ENCODE results near the gene ADSL. TPM values are rescaled to one million over a fixed set of nuclear protein-coding genes. Genes with fewer than 3 reads are reported as not detected.
A peak's percentile ranks its signal among the peaks of the same experiment; 100 is the strongest.

The ADSL gene
- total and polyA plus RNA-seq, 8 donors = 40.4 to 110 (median 101) TPM

- intact Hi-C loops (cut with DNase I) = no loop called here
- H3K9me3 ChIP-seq = no peaks in the 10 kb centered on the region
- H3K4me1 ChIP-seq = peaks cover 0 to 42% of the 10 kb centered on the region in 2 donors
- no peak overlapping the region for H3K4me3 ChIP-seq
- DNase-seq (no peak), ATAC-seq (no peak)
- H3K27ac ChIP-seq = no peak overlapping the region
- H3K27me3 ChIP-seq = no peaks in the 10 kb centered on the region
- H3K36me3 ChIP-seq = no peaks in the 10 kb centered on the region
- TF ChIP-seq CTCF (IDR thresholded peaks at IDR 0.05) = no peak
Observed at GRCh38 chr22:40383905-40384304, 37.6 kb downstream of the ADSL start.

- Histone ChIP-seq H3K27ac (peak overlapping the region; percentile 3 to 65), H3K27me3 (no peaks in the 10 kb centered on the region), H3K9me3 (no peaks in the 10 kb centered on the region), H3K4me3 (no peak overlapping the region), H3K4me1 (peaks cover 0 to 43% of the 10 kb centered on the region in 2 donors), H3K36me3 (no peaks in the 10 kb centered on the region)
- ATAC-seq (peak; percentile 57), DNase-seq (no peak)
- intact Hi-C loops (cut with DNase I) = no loop called here
- TF ChIP-seq CTCF (IDR thresholded peaks at IDR 0.05) = no peak
Observed at GRCh38 chr22:40385036-40385782, 38.9 kb downstream of the ADSL start.

- ATAC-seq = peak; percentile 74
- H3K36me3 ChIP-seq = no peaks in the 10 kb centered on the region
- intact Hi-C loops (cut with DNase I) = no loop called here
- no peak for DNase-seq
- no peaks in the 10 kb centered on the region for H3K27me3 ChIP-seq
- no peak overlapping the region for H3K27ac ChIP-seq
- no peak overlapping the region for H3K4me3 ChIP-seq
- H3K4me1 ChIP-seq = peaks cover 0 to 43% of the 10 kb centered on the region in 2 donors
- TF ChIP-seq CTCF (IDR thresholded peaks at IDR 0.05) = no peak
- no peaks in the 10 kb centered on the region for H3K9me3 ChIP-seq
Observed at GRCh38 chr22:40387746-40388145, 41.4 kb downstream of the ADSL start.

GRCh38 chr22:40388231-40388630, 41.9 kb downstream of the ADSL start:
- H3K4me3 ChIP-seq = no peak overlapping the region
- H3K27me3 ChIP-seq = no peaks in the 10 kb centered on the region
- no peak for TF ChIP-seq CTCF (IDR thresholded peaks at IDR 0.05)
- DNase-seq (no peak), ATAC-seq (no peak)
- H3K4me1 ChIP-seq = peaks cover 0 to 42% of the 10 kb centered on the region in 2 donors
- H3K36me3 ChIP-seq = no peaks in the 10 kb centered on the region
- H3K9me3 ChIP-seq = no peaks in the 10 kb centered on the region
- intact Hi-C loops (cut with DNase I) = no loop called here
- H3K27ac ChIP-seq = no peak overlapping the region

GRCh38 chr22:40391417-40391816, 45.1 kb downstream of the ADSL start:
- Histone ChIP-seq H3K4me1 (peaks cover 0 to 29% of the 10 kb centered on the region in 2 donors), H3K36me3 (peaks cover 0 to 7% of the 10 kb centered on the region in 2 donors), H3K9me3 (no peaks in the 10 kb centered on the region), H3K27ac (no peak overlapping the region), H3K4me3 (no peak overlapping the region), H3K27me3 (no peaks in the 10 kb centered on the region)
- intact Hi-C loops (cut with DNase I) = no loop called here
- no peak for DNase-seq
- TF ChIP-seq CTCF (IDR thresholded peaks at IDR 0.05) = no peak
- ATAC-seq = no peak
